ENCODE results near the gene CUX1. TPM values are rescaled to one million over a fixed set of nuclear protein-coding genes. Genes with fewer than 3 reads are reported as not detected.

CUX1 gene
- total RNA-seq, 1 experiment from 2014 or later = 64.3 TPM

DNA sequence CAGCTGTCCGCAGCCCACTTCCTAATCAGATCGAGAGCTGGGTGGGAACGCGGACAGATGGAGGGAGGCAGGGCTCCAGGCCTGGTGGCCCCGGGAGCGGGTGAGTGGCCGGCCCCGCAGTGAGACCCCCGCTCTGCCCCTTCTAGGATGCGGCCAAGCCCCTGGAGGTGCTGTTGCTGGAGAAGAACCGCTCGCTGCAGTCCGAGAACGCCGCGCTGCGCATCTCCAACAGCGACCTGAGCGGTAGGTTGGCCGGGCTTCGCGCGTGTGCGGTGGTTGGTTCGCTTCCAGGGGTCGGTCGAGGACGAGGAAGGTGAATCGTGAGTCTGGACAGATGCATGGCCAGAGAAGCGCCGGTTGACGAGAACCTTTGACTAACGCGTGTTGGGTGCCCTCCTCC lies 377.9 kb downstream of the CUX1 start (continued):
- TF ChIP-seq CBFB (CRISPR knock-in tag; IDR thresholded peaks at IDR 0.05; ENCODE audit: low read depth) (no peak), ZNF232 (CRISPR knock-in tag; IDR thresholded peaks at IDR 0.05) (no peak), ZNF396 (CRISPR knock-in tag; IDR thresholded peaks at IDR 0.05; ENCODE audit: borderline replicate concordance) (no peak), ETV6 (CRISPR knock-in tag; IDR thresholded peaks at IDR 0.05) (no peak)
- TF ChIP-seq, protein P1, sequence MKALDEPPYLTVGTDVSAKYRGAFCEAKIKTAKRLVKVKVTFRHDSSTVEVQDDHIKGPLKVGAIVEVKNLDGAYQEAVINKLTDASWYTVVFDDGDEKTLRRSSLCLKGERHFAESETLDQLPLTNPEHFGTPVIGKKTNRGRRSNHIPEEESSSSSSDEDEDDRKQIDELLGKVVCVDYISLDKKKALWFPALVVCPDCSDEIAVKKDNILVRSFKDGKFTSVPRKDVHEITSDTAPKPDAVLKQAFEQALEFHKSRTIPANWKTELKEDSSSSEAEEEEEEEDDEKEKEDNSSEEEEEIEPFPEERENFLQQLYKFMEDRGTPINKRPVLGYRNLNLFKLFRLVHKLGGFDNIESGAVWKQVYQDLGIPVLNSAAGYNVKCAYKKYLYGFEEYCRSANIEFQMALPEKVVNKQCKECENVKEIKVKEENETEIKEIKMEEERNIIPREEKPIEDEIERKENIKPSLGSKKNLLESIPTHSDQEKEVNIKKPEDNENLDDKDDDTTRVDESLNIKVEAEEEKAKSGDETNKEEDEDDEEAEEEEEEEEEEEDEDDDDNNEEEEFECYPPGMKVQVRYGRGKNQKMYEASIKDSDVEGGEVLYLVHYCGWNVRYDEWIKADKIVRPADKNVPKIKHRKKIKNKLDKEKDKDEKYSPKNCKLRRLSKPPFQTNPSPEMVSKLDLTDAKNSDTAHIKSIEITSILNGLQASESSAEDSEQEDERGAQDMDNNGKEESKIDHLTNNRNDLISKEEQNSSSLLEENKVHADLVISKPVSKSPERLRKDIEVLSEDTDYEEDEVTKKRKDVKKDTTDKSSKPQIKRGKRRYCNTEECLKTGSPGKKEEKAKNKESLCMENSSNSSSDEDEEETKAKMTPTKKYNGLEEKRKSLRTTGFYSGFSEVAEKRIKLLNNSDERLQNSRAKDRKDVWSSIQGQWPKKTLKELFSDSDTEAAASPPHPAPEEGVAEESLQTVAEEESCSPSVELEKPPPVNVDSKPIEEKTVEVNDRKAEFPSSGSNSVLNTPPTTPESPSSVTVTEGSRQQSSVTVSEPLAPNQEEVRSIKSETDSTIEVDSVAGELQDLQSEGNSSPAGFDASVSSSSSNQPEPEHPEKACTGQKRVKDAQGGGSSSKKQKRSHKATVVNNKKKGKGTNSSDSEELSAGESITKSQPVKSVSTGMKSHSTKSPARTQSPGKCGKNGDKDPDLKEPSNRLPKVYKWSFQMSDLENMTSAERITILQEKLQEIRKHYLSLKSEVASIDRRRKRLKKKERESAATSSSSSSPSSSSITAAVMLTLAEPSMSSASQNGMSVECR (CRISPR knock-in tag; IDR thresholded peaks at IDR 0.05; ENCODE audit: borderline replicate concordance) = no peak
- TF ChIP-seq, protein P2, sequence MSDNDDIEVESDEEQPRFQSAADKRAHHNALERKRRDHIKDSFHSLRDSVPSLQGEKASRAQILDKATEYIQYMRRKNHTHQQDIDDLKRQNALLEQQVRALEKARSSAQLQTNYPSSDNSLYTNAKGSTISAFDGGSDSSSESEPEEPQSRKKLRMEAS (CRISPR knock-in tag; IDR thresholded peaks at IDR 0.05) = no peak

DNA sequence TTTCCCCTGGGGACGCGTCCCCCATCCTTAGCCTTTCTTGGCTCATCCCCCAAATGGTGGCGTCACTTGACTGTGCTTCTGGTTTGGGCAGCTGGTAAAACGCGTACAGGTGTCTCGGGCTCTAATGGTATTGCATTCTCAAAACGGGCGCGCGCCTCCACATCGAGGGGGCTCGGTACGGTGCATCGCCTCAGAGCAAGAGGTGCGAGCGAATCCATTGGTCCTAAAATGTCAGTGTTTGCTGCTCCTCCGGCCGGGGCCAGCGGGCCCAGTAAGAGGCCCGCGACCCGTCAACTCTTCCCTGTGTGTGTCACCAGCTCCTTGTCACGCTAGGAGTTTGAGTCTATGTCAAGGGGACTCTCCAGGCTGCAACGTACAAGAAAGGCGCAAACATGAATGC lies 378.6 kb downstream of the CUX1 start:
- POLR2A ChIA-PET = interaction anchor here (0.5 kb wide), 1 partner anchor 47 kb away, joined by 3 read pairs; no protein-coding TSS in a partner anchor
- no peak for DNase-seq (ENCODE audit: low spot score)
- CTCF ChIA-PET = no interaction called here
- ATAC-seq = no peak
- Mint-ChIP-seq H3K27me3 (ENCODE audit: low read depth) (no peaks in the 10 kb centered on the region), H3K9me3 (no peaks in the 10 kb centered on the region), H3K4me3 (no peak overlapping the region), H3K4me1 (peaks cover 13% of the 10 kb centered on the region), H3K36me3 (peaks cover 62% of the 10 kb centered on the region), H3K27ac (0 out of 2 replicates have a peak overlapping the region, but pooled peaks have one; percentile 19)
- TF ChIP-seq TEAD1 (CRISPR knock-in tag; IDR thresholded peaks at IDR 0.05) (no peak), ZNF232 (CRISPR knock-in tag; IDR thresholded peaks at IDR 0.05) (no peak), MYBL2 (CRISPR knock-in tag; IDR thresholded peaks at IDR 0.05) (no peak), CREB1 (CRISPR knock-in tag; IDR thresholded peaks at IDR 0.05) (no peak), SP1 (CRISPR knock-in tag; conservative IDR thresholded peaks at IDR 0.05) (no peak)
- TF ChIP-seq, protein P3, sequence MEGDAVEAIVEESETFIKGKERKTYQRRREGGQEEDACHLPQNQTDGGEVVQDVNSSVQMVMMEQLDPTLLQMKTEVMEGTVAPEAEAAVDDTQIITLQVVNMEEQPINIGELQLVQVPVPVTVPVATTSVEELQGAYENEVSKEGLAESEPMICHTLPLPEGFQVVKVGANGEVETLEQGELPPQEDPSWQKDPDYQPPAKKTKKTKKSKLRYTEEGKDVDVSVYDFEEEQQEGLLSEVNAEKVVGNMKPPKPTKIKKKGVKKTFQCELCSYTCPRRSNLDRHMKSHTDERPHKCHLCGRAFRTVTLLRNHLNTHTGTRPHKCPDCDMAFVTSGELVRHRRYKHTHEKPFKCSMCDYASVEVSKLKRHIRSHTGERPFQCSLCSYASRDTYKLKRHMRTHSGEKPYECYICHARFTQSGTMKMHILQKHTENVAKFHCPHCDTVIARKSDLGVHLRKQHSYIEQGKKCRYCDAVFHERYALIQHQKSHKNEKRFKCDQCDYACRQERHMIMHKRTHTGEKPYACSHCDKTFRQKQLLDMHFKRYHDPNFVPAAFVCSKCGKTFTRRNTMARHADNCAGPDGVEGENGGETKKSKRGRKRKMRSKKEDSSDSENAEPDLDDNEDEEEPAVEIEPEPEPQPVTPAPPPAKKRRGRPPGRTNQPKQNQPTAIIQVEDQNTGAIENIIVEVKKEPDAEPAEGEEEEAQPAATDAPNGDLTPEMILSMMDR (IDR thresholded peaks at IDR 0.05) = no peak
- TF ChIP-seq, protein P1 (CRISPR knock-in tag; IDR thresholded peaks at IDR 0.05; ENCODE audit: borderline replicate concordance) = no peak
- TF ChIP-seq, protein P4, sequence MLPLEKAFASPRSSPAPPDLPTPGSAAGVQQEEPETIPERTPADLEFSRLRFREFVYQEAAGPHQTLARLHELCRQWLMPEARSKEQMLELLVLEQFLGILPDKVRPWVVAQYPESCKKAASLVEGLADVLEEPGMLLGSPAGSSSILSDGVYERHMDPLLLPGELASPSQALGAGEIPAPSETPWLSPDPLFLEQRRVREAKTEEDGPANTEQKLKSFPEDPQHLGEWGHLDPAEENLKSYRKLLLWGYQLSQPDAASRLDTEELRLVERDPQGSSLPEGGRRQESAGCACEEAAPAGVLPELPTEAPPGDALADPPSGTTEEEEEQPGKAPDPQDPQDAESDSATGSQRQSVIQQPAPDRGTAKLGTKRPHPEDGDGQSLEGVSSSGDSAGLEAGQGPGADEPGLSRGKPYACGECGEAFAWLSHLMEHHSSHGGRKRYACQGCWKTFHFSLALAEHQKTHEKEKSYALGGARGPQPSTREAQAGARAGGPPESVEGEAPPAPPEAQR (CRISPR knock-in tag; IDR thresholded peaks at IDR 0.05) = no peak
- TF ChIP-seq, protein P5, sequence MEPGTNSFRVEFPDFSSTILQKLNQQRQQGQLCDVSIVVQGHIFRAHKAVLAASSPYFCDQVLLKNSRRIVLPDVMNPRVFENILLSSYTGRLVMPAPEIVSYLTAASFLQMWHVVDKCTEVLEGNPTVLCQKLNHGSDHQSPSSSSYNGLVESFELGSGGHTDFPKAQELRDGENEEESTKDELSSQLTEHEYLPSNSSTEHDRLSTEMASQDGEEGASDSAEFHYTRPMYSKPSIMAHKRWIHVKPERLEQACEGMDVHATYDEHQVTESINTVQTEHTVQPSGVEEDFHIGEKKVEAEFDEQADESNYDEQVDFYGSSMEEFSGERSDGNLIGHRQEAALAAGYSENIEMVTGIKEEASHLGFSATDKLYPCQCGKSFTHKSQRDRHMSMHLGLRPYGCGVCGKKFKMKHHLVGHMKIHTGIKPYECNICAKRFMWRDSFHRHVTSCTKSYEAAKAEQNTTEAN (CRISPR knock-in tag; IDR thresholded peaks at IDR 0.05) = no peak
- TF ChIP-seq, protein P6, sequence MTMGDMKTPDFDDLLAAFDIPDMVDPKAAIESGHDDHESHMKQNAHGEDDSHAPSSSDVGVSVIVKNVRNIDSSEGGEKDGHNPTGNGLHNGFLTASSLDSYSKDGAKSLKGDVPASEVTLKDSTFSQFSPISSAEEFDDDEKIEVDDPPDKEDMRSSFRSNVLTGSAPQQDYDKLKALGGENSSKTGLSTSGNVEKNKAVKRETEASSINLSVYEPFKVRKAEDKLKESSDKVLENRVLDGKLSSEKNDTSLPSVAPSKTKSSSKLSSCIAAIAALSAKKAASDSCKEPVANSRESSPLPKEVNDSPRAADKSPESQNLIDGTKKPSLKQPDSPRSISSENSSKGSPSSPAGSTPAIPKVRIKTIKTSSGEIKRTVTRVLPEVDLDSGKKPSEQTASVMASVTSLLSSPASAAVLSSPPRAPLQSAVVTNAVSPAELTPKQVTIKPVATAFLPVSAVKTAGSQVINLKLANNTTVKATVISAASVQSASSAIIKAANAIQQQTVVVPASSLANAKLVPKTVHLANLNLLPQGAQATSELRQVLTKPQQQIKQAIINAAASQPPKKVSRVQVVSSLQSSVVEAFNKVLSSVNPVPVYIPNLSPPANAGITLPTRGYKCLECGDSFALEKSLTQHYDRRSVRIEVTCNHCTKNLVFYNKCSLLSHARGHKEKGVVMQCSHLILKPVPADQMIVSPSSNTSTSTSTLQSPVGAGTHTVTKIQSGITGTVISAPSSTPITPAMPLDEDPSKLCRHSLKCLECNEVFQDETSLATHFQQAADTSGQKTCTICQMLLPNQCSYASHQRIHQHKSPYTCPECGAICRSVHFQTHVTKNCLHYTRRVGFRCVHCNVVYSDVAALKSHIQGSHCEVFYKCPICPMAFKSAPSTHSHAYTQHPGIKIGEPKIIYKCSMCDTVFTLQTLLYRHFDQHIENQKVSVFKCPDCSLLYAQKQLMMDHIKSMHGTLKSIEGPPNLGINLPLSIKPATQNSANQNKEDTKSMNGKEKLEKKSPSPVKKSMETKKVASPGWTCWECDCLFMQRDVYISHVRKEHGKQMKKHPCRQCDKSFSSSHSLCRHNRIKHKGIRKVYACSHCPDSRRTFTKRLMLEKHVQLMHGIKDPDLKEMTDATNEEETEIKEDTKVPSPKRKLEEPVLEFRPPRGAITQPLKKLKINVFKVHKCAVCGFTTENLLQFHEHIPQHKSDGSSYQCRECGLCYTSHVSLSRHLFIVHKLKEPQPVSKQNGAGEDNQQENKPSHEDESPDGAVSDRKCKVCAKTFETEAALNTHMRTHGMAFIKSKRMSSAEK (CRISPR knock-in tag; IDR thresholded peaks at IDR 0.05; ENCODE audit: borderline replicate concordance) = no peak
- TF ChIP-seq, protein P7, sequence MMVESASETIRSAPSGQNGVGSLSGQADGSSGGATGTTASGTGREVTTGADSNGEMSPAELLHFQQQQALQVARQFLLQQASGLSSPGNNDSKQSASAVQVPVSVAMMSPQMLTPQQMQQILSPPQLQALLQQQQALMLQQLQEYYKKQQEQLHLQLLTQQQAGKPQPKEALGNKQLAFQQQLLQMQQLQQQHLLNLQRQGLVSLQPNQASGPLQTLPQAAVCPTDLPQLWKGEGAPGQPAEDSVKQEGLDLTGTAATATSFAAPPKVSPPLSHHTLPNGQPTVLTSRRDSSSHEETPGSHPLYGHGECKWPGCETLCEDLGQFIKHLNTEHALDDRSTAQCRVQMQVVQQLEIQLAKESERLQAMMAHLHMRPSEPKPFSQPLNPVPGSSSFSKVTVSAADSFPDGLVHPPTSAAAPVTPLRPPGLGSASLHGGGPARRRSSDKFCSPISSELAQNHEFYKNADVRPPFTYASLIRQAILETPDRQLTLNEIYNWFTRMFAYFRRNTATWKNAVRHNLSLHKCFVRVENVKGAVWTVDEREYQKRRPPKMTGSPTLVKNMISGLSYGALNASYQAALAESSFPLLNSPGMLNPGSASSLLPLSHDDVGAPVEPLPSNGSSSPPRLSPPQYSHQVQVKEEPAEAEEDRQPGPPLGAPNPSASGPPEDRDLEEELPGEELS (CRISPR knock-in tag; IDR thresholded peaks at IDR 0.05) = no peak
